Body of pancreas (tissue), 4 donors: ENCODE measurements around the gene DCHS1.

Experiments used
- POLR2A ChIP-seq, 3 donors: fragments of 450-650 bp; IDR thresholded peaks; one replicate each; pipeline ENCODE4 v1.6.1; 2016; ENCODE audit warnings: antibody characterized with exemption in 3 of 3, mild to moderate bottlenecking in 2 of 3
- TF ChIP-seq, protein P1 (sequence below), 7 experiments: fragments of 450-650 bp in 4 of 7; fragments of 200-600 bp in 3 of 7; sonication (generic) in 3 of 7; IDR thresholded peaks; one replicate each; pipeline ENCODE4 v1.5.1; 2016 to 2019; ENCODE audit warnings: antibody characterized with exemption in 7 of 7

DNA sequence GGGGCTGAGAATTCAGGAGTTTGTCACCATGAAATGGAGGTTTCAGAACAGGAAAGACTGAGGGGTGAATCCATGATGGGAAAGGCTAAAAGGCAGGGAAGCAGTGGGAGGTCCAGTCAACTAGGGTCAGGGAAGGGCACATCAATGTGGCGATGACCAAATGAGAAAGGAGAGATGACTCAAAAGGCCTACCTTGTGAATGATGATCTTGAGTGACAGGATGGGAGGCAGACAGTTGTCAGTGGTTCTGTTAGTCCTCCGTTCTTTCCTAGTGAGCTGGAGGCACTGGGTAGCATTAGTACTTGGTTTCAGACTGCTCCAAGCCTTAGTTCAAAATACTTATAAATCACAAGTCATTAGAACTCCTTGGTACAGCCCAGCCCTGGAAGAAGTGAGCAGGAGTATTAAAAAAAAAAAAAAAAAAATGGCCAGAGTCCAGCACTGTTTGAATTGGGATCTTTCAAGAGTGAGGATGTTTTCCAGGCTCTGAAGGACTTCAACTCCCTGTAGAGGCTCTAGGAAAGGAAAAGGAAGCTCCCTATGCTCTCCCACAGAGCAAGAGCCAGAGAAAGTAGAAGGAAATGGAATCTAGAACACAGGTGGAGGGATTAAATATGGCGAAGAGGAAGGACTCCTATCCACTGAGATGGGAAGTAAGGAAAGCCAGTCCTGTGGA is 8.3 kb upstream of the DCHS1 start:
- TF ChIP-seq, protein P1, sequence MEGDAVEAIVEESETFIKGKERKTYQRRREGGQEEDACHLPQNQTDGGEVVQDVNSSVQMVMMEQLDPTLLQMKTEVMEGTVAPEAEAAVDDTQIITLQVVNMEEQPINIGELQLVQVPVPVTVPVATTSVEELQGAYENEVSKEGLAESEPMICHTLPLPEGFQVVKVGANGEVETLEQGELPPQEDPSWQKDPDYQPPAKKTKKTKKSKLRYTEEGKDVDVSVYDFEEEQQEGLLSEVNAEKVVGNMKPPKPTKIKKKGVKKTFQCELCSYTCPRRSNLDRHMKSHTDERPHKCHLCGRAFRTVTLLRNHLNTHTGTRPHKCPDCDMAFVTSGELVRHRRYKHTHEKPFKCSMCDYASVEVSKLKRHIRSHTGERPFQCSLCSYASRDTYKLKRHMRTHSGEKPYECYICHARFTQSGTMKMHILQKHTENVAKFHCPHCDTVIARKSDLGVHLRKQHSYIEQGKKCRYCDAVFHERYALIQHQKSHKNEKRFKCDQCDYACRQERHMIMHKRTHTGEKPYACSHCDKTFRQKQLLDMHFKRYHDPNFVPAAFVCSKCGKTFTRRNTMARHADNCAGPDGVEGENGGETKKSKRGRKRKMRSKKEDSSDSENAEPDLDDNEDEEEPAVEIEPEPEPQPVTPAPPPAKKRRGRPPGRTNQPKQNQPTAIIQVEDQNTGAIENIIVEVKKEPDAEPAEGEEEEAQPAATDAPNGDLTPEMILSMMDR (IDR thresholded peaks at IDR 0.05): no peak
- no peak for TF ChIP-seq POLR2A (IDR thresholded peaks at IDR 0.05)
